VCaP (cell line): ENCODE measurements around the gene SLC25A47.

Source experiments
- H3K27ac ChIP-seq: fragments of 450-650 bp; 2 replicates; pipeline ENCODE4 v1.5.1; 2017
- TF ChIP-seq, protein P1 (sequence below): fragments of 450-650 bp; conservative IDR thresholded peaks from 2 replicates; pipeline ENCODE4 v1.5.1; 2017; ENCODE audit warnings: mild to moderate bottlenecking, moderate library complexity

Gene SLC25A47

DNA sequence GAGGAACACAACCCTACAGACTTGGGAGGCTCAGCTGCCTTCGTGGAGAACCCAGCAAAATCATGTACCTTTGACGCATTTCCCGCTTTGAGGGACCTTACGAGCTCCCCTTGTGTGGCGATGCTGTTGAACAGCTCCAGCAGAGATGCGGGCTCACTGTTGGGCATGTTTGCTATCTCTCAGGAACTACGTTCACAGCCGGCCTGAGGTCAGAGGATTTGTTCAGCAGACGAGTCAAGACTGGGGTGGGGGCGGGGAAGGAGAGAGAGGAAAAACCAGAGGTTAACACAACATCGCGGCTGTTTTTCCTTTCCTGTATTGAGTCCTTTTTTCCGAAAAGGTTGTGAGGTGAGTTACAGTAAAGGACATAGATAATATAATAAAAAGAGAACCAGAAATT is 45.9 kb downstream of the SLC25A47 start:
- H3K27ac ChIP-seq, result peak overlapping the region; percentile 94
- TF ChIP-seq, protein P1, sequence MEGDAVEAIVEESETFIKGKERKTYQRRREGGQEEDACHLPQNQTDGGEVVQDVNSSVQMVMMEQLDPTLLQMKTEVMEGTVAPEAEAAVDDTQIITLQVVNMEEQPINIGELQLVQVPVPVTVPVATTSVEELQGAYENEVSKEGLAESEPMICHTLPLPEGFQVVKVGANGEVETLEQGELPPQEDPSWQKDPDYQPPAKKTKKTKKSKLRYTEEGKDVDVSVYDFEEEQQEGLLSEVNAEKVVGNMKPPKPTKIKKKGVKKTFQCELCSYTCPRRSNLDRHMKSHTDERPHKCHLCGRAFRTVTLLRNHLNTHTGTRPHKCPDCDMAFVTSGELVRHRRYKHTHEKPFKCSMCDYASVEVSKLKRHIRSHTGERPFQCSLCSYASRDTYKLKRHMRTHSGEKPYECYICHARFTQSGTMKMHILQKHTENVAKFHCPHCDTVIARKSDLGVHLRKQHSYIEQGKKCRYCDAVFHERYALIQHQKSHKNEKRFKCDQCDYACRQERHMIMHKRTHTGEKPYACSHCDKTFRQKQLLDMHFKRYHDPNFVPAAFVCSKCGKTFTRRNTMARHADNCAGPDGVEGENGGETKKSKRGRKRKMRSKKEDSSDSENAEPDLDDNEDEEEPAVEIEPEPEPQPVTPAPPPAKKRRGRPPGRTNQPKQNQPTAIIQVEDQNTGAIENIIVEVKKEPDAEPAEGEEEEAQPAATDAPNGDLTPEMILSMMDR, result no peak

DNA sequence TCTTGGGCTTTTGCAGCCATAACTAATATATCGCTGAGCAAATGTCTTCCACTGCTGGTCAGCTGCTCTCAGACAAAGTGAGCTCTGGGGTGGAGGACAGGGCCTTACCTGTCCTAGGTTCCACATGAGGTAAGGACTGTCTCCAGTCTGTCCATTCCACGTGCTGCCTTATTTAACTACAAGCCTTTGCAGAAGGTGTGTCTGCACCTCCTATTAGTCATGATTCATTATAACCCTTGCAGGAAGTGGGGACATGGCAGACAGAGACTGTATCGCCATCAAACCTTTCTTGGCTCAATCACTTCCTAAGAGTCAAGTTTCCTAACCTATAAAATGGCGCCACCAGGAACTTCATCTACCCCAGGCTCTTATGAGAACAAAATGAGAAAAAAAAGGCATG is 46.9 kb downstream of the SLC25A47 start:
- peak overlapping the region; percentile 94; the same call in 1 of the 2 replicates for H3K27ac ChIP-seq
- TF ChIP-seq, protein P1, result no peak

DNA sequence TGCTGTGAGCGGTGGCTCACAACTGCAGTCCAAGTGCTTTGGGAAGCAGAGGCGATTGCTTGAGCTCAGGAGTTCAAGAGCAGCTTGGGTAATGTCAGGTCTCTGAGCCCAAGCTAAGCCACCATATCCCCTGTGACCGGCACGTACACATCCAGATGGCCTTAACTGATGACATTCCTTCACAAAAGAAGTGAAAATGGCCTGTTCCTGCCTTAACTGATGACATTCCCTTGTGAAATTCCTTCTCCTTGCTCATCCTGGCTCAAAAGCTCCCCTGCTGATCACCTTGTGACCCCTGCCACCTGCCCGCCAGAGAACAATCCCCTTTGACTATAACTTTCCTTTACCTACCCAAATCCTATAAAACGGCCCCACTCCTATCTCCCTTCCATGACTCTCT is 48.6 kb downstream of the SLC25A47 start:
- no peak overlapping the region for H3K27ac ChIP-seq
- TF ChIP-seq, protein P1, result no peak

DNA sequence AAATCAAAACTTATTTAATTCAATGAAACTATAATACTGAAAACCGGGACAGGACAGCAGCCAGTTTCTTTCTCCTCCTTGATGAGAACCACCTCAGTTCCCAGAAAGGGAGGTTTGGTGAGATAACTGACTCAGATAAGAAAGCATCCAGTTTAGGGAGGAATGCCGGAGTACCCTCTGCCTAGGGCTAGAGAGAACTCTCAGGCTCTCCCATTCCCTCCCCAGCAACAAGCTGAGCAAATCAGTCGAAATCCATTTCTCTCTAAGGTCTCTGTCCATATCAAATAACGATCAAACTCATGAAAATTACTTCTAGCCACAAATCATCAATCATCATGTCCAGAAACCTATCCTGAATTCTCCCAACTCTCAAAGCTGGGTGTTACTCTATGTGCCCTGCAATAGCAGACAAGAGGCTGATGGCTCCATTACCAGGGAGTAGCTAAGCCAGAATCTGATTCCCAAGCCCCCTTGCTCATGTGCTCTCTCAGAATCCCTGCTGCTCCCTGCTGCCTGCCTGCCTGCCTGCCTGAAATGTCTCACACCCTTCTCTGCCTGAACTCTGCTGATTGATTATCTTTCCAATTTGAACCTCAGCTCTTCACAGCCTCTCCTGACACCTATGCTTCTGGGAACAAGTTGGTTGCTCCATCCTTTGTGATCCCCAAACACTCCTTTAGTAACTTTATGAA is 49.4 kb downstream of the SLC25A47 start:
- TF ChIP-seq, protein P1, result no peak
- H3K27ac ChIP-seq, result peak overlapping the region; percentile 94

DNA sequence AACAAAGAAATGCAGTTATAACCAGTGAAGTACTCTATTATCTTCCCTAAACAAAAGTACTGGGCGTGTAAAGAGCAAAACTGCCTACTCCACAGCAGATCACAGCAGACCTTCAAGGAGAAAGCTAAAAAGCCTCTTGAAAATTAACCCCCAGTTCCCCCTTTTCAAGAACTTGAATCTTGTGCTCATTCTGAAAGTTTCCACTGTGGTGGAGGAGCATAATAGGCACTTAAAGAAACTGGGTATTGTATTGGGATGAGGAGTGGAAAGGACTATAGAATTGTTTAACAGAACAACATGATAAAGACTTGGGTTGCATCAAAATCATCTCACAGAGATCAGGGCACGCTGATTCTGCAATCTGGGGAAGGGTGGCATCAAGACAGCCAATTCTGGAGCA is 51.1 kb downstream of the SLC25A47 start:
- TF ChIP-seq, protein P1, result no peak
- H3K27ac ChIP-seq, result peak overlapping the region; percentile 94; the same call in 1 of the 2 replicates

DNA sequence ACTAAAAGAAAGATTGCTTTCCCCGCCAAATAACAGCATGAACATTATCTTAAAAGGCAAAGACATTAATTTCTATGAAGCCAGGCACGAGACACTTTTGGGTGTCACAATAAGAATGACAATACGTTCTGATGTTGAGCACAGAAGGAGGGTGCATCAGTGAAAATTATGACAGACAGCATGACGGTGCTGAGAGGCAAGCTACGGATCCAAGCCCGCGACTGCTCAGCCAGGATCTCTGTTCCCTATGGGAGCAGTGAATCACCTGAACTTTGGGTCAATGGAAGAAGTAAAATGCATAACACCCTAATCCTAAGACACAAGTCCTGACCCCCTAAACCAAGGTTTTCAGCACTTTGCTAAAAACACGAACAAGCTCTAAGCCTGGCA is 51.7 kb downstream of the SLC25A47 start:
- TF ChIP-seq, protein P1, result no peak
- peak overlapping the region; percentile 94 for H3K27ac ChIP-seq

DNA sequence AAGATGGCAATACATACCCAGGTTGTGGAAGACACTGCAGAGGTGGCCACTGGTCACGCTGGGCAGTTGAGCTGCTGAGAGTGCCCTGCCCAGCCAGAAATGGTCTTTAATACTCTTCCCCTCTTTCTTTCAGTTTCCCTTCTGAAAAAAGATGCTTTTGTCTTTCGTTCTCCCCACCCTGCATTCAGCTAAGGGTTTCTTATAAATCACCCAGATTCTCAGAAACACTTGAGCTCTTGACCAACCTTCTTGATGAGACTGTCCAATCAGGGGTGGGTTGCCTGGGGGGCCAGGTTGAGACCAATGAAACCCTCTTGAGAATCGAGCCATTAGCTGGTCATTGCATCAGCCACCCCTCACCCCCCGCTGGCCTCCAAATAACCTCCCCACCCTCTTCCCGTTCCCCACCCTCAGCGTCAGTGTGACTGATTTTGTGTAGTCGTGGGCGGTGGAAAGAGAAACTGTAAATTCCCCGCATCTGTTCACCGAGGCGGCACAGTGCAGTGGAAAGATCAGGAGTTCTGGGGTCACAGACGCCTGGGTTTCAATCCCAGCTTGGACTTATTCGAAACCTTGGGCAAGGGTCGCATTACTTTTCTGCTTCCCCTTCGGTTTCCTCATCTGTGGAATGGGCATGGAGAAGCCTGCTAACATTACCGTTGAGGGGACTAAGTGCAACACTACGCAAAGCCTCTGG is 52.3 kb downstream of the SLC25A47 start:
- TF ChIP-seq, protein P1, result no peak
- peak overlapping the region; percentile 94 for H3K27ac ChIP-seq
